G401.6 (cell line): ENCODE data around the gene STXBP1.
A peak's percentile ranks its signal among the peaks of the same experiment; 100 is the strongest.

Experiments
- FAIRE-seq: peaks from 2 replicates; lab custom pipeline; 2012; peaks lifted over from hg19 to GRCh38; lab: Jason Lieb, UNC

Gene STXBP1

GRCh38 chr9:127715470-127716337 is 103.6 kb downstream of the STXBP1 start, which contains the start of the genes PTRH1 and TTC16:
Gene PTRH1 (minus strand): TSS chr9:127715663. CDS start chr9:127715639, 24 bp downstream.
Gene TTC16 (plus strand): TSS chr9:127716079. CDS start chr9:127716146, 67 bp downstream.
- FAIRE-seq: peak; percentile 97

GRCh38 chr9:127716412-127716811 is 104.3 kb downstream of the STXBP1 start:
- no peak for FAIRE-seq

DNA sequence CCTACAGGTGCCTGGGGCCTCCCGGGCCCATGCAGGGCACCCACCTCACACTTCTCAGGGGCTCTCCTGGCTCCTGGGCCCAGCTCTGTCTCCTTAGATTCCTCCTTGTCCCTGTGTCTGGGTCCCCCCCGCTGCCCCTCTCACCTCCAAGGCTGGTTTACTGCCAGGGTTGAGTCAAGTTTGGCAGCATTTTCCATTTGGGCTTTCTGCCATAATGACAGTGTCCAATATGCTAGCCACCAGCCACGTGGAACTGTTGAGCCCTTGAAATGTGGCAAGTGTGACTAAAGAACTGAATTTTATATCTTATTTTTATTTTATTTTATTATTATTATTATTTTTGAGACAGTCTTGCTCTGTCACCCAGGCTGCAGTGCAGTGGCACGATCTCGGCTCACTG is 105.7 kb downstream of the STXBP1 start:
- FAIRE-seq: no peak

- FAIRE-seq: no peak
Observed at GRCh38 chr9:127720031-127720864, 108.2 kb downstream of the STXBP1 start.

DNA sequence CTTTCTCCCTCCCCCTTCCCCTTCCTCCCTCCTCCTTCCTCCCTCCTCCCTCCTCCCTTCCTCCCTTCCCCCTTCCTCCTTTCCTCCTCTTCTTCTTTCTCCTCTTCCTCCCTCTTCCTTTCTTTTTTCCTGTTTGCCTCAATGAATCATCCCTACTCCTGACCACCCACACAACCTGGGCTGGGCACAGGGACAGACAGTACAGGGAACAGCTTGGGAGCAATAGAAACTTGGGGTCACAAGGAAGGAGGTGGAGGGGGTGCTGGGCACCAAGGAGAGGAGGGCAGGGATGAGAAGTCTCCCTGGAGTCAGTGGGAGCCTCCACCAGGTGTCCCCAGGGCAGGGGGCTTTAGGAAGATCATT is 108.8 kb downstream of the STXBP1 start:
- no peak for FAIRE-seq

DNA sequence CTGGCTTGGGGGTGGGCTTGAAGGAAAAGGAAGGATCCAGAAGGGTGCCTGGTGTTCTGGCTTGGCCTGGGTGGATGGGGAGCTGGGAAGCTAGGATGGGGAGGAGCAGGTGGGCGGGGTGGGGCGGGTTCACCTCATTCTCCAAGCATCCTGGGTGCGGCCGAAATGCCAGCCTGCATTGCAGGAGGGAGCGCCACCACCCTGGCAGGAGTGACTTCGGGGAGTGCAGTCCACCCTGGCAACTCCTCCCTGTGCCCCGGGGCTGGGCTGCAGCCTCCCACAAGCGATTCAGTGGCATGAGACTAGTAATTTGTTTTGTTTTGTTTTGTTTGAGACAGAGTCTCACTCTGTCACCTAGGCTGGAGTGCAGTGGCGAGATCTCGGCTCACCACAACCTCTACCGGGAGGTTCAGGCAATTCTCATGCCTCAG is 109.3 kb downstream of the STXBP1 start:
- no peak for FAIRE-seq

- FAIRE-seq: no peak
Observed at GRCh38 chr9:127722055-127722745, 110.1 kb downstream of the STXBP1 start.

DNA sequence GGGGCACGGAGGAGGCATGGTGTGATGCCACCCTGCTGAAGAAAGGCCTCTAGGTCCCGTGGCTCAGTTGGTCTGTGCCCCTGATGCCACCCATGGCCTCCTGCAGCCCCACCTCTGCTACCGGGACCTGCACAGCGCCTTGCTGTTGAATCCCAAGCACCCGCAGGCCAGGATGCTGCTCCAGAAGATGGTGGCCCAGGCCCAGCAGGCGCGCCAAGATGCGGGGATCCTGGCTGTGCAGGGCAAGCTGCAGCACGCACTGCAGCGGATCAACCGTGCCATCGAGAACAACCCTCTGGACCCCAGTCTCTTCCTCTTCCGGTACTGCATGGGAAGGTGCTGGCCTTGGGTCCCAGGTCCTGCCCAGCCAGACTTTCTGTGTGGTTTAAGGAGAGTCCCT is 110.9 kb downstream of the STXBP1 start:
- no peak for FAIRE-seq

DNA sequence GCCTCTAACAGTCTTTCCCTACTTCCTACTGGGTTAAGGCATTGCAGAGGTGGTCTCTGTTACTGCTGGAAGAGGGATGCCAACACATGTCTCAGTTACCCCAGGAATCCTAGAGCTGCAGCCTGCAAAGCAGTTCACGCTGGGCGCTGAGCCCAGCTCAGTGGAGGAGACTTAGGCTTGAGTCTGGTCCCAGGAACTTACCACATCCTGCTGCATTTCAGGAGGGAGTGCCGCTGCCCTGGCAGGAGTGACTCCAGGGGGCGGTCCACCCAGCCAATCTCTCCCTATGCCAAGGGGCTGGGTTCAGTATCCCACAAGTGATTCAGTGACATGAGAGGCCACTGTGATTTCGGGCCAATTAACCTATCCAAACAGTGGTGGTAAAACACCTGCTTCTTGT is 111.4 kb downstream of the STXBP1 start:
- FAIRE-seq: no peak

GRCh38 chr9:127724012-127724411 is 111.9 kb downstream of the STXBP1 start:
- no peak for FAIRE-seq

DNA sequence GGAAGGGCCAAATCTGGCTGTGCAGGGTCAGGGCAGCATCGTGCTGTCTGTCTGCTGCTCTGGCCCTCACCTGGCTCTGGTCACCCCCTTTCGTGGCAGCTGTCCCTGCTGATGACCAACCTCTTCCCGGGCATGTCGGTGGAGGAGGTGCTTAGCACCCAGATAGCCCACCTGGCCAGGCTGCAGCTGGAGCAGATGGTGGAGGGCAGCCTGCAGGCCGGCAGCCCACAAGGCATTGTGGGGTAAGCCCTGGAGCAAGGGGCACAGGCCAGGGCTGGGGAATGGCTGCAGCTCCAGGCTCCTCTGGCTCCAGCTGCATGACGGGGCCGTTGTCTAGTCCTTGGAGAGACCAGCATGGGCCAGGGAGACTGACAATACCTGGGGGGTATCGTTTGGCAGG is 114.8 kb downstream of the STXBP1 start:
- FAIRE-seq: no peak

DNA sequence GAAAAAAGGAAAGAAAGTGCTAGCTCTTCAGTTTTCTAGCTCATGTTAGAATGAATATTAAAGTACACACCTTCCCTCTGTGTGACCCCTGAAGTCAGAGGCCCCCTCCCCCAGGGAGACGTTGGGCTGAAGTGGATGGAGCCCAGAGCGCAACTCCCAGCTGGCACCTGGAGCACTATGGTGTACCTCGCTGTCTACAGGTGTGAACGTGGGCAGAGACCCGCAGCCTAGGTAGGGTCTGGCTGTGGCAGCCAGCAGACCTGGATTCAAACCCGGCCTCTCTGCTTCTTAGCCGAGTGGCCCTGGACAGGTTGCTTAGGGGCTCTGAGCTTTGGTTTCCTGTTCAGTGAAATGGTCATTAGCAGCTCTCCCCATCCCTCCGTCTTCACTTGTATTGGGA is 116.7 kb downstream of the STXBP1 start:
- FAIRE-seq: no peak

DNA sequence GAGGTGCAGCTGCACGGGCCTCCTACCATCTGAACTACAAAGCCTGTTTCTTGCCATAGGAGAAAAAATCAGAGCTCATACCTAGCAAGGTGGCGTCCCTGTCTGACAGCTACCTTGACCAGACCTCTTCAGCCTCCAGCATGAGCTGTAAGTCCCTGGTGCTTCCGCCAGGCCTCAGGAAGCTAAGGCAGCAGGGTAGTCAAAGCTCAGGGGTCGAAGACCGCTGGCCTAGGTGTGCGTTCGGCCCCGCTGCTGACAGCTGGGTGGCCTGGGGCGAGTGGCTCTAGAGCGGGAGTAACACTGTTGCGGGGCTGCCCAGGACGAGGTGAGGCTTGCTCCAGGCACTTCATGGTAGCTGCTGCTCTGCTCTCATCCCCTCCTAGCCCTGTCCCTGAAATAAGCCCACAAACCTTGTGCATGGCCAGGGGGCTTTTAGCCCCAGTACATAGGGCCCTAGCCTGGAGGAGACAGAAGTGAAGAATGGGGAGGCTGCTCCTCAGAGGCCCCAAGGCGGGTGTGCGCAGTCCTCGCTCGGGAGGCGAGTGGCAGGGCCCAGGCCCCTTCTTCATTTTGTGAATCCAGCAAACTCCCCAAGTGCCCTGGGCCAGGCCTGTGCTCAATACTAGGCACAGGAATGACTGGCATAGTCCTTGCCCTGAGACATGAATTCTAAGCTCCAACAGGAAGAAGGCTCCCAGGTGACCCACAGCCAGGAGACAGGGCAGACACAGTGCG is 117.6 kb downstream of the STXBP1 start:
- FAIRE-seq: no peak

- no peak for FAIRE-seq
Observed at GRCh38 chr9:127730262-127730661, 118.2 kb downstream of the STXBP1 start.

GRCh38 chr9:127730799-127731410 is 118.8 kb downstream of the STXBP1 start:
- FAIRE-seq: no peak

- FAIRE-seq: no peak
Observed at GRCh38 chr9:127731938-127732337, 119.9 kb downstream of the STXBP1 start.

- FAIRE-seq: no peak
Observed at GRCh38 chr9:127732444-127732843, 120.4 kb downstream of the STXBP1 start.

DNA sequence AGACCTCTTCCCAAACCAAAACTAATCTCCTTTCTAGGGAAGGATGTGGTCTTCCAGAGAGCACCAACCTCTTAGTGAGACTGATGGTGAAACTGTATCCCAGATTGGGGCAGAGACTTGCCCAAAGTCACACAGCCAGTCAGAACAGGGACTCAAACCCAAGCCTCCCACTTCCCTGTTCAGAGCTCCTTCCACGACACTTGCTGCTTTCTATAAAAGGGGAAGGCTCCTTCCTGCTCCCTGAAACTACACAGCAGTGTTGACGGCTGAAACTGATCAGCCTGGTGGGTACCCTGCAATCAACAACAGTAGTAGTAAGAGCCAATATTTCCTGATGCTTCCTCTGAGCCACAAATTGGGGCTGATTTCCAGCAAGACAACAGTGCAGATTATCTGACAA is 121.5 kb downstream of the STXBP1 start:
- FAIRE-seq: no peak

GRCh38 chr9:127734247-127734746 is 122.2 kb downstream of the STXBP1 start:
- FAIRE-seq: no peak

DNA sequence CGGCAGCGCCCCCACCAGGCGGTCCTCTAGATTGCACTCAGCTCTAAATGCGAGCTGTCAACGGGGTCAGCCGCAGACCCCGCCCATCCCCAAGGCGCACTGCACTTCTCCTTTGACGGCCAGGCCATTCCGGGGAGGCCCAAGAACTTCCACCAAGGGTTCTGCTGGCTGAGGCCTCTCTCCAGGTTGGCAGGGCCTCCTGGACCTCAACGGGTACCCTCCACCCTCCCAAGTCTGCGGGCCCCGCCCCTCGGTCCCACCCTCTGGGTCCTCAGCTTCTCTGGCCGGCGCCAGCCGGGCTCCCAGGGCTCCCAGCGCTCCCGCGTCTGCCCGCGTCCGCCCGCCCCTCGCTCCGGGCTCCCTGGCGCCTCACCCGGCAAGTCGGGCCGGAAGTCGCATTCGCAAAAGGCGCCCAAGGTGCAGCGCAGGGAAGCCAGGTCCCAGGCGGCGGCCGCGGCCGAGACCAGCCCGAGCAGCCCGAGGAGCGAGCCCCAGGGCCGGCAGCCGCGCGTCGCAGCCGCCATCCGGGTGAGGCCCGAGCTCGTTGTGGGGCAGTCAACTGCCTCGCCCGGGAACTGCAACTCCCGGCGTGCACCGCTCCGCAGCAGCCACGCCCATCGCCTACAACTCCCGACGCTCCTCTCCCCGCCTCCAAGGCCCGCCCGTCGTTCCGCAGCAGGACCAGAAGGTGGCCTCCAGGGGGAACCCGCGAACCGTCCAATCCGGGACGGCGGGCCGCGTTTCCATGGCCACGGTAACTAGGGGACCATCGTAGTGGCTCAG is 122.9 kb downstream of the STXBP1 start, which contains the start of gene TOR2A:
TSS of gene TOR2A (minus strand) at position 548 of the 783 bp plus-strand sequence. CDS start at position 524, 24 bp downstream.
- peak; percentile 90 for FAIRE-seq
